Duodenal mucosa (tissue), 2 donors: ENCODE data around the gene CTRL.

Source experiments
- H3K27ac ChIP-seq: one replicate; pipeline ENCODE4 v1.7.0; 2013; ENCODE audit warnings: low read depth, low read length
- H3K27me3 ChIP-seq, 2 donors: one replicate each; pipeline ENCODE4 v1.7.0; 2013; ENCODE audit warnings: low read length in 2 of 2, control low read depth in 1 of 2; ENCODE audit not compliant: insufficient read depth in 2 of 2, control insufficient read depth in 1 of 2
- H3K36me3 ChIP-seq, 2 donors: one replicate each; pipeline ENCODE4 v1.7.0; 2013; ENCODE audit warnings: low read length in 2 of 2, control low read depth in 1 of 2; ENCODE audit not compliant: insufficient read depth in 2 of 2, control insufficient read depth in 1 of 2
- H3K4me1 ChIP-seq, 2 donors: one replicate each; pipeline ENCODE4 v1.7.0; 2013; ENCODE audit warnings: low read length in 2 of 2, control low read depth in 1 of 2; ENCODE audit not compliant: insufficient read depth in 2 of 2, control insufficient read depth in 1 of 2
- H3K4me3 ChIP-seq, 2 donors: one replicate each; pipeline ENCODE4 v1.7.0; 2013; ENCODE audit warnings: low read length in 2 of 2, low read depth in 1 of 2
- H3K9ac ChIP-seq, 2 donors: one replicate each; pipeline ENCODE4 v1.7.0; 2013; ENCODE audit warnings: low read length in 2 of 2, low read depth in 1 of 2
- H3K9me3 ChIP-seq, 2 donors: one replicate each; pipeline ENCODE4 v1.7.0; 2013; ENCODE audit warnings: low read length in 2 of 2, control low read depth in 1 of 2; ENCODE audit not compliant: control insufficient read depth in 1 of 2

The CTRL gene

DNA sequence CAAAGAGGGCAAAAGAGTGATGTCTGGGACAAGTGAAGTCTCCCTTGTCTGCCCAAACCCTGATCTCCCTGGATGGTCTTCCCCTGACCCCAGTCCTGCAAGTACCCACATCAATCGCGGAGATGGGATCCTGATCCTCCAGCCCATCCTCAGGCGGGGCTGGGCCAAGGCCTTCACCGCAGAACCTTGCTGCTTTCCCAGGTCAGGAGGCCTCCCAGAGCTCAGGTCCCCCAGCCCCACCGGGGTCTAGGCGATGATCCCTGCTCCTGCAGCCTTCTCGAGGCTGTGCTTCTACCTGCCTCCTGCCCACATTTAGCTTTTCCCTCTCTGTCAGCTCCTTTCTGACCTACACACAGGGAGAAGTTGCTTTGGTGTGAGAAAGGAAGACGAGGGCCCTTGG is 30.5 kb upstream of the CTRL start:
- peaks cover 21 to 63% of the 10 kb centered on the region in 2 donors for H3K4me1 ChIP-seq
- no peak overlapping the region for H3K4me3 ChIP-seq
- peaks cover 3 to 31% of the 10 kb centered on the region in 2 donors for H3K36me3 ChIP-seq
- H3K27me3 ChIP-seq: peaks cover 0 to under 1% of the 10 kb centered on the region in 2 donors
- no peaks in the 10 kb centered on the region for H3K9me3 ChIP-seq
- no peak overlapping the region for H3K9ac ChIP-seq
- no peak overlapping the region for H3K27ac ChIP-seq

DNA sequence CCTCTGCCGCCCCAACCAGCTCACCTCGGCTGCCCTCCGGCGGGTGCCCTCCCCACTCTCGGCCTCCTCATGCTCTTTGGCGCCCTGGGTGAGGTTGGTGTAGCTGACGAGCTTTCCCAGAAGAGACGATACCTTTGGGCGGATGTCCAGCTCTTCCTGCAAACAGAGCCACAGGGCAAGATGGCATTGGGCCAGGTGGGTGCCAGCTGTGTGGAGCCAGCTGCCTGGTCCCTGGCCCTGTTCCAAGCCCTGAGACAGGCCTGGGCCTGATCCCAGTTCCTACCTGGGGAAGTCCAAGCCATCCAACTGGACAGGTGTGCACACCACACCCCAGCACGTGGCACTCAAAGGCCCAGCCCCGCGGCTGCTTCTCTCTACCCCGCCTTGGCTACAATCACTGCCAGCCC is 29.9 kb upstream of the CTRL start:
- Histone ChIP-seq H3K9me3 (no peaks in the 10 kb centered on the region), H3K4me3 (no peak overlapping the region), H3K27me3 (no peaks in the 10 kb centered on the region), H3K4me1 (peaks cover 15 to 57% of the 10 kb centered on the region in 2 donors), H3K36me3 (peaks cover 3 to 31% of the 10 kb centered on the region in 2 donors), H3K9ac (no peak overlapping the region), H3K27ac (no peak overlapping the region)

DNA sequence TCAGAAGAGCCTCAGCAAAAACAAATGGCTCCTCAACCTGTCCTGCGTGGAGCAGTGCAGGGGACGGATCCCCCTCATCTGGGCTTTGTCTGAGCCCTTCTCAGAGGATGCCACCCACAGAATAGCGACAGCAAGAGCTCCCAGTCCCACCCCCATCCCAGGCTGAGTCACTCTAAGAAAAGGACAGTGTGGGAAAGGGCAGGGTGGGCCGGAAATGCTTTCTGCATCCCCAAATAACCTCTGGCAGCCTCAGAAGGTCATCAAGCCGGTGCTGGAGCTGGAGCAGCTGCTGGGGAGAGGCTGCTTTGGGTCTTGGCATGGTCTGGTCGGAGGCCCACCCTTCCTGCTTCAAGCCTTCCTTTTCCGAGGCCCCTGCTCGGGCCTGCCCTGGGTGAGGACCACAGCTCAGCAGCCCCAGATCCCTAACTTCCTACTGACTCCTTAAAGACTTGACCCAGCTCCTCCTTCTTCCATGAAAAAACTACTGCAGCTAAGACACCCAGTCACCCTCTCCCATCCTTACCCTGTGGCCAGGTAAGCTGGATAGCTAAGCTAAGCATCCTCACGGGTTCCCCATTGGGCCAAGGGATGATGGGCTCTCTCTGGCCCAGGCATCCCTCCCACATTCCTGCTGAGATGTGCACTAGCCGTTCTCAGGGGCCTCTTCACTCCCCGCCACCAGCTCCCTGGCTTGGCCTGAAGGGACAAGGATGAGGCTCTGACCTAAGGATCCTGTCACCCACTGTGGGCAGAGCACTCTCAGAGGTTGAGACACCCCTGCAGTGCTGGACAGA is 28.1 kb upstream of the CTRL start:
- H3K4me3 ChIP-seq: no peak overlapping the region
- no peaks in the 10 kb centered on the region for H3K27me3 ChIP-seq
- no peaks in the 10 kb centered on the region for H3K9me3 ChIP-seq
- peaks cover 9 to 40% of the 10 kb centered on the region in 2 donors for H3K4me1 ChIP-seq
- peaks cover 3 to 31% of the 10 kb centered on the region in 2 donors for H3K36me3 ChIP-seq
- H3K9ac ChIP-seq: peak overlapping the region in 1 of 2 donors; percentile 25
- H3K27ac ChIP-seq: peak overlapping the region; percentile 62

DNA sequence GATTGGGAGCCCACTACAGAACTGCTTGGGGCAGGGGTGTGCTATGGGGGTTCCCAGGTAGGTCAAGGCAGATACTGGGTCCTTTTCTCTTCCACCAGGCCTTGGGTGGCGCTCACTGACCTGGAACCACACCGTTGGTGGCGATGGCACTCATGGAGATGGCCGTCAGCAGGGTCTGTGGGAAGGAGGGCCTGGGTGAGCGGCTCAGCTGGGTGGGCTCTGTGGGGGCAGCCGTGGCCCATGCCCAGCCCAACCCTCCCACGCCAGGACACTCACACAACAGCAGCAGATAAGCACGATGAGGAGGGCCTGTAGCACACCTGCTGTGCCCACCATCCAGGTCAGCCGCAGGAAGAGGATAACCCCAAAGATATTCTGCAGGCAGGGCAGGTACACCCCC is 26.0 kb upstream of the CTRL start:
- H3K4me3 ChIP-seq: no peak overlapping the region
- peaks cover 6 to 23% of the 10 kb centered on the region in 2 donors for H3K4me1 ChIP-seq
- H3K27ac ChIP-seq: no peak overlapping the region
- no peak overlapping the region for H3K9ac ChIP-seq
- peaks cover 3 to 40% of the 10 kb centered on the region in 2 donors for H3K36me3 ChIP-seq
- no peaks in the 10 kb centered on the region for H3K9me3 ChIP-seq
- no peaks in the 10 kb centered on the region for H3K27me3 ChIP-seq

DNA sequence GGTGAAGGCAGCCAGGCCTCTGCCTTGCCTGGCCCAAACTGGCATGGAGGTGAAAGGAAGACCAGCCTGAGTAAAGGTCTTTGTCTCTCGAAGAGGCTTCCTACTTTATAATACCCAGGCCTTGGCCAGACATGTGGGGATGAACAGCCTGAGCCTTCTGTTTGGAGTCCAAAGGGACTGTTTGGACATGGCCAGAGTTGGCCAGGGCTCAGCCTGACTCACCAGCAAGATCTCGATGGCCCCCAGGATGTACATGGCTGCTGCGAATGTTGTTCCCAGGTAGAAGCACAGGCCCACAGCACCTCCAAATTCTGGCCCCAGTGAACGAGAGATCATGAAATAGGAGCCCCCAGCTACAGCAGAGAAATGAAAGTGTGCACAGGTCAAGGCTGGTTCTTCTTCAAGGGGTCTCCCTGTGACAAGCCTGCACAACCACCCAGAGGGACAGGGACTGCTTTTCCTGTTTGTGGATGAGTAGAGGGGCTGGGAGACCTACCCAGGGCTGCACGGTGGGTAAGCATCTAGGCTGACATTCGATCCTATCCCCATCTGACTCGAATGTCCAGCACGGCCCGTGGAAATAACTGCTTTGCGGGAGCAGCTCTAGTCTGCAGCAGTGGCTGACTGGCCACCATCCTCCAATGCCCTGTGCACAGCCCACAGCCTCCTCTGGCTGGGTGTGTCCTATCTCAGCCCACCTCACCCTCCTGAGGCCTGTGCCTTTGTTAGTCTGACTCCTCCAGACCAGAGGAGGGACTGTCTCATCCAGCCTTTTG is 22.9 kb upstream of the CTRL start:
- H3K9ac ChIP-seq: no peak overlapping the region
- no peaks in the 10 kb centered on the region for H3K4me1 ChIP-seq
- no peaks in the 10 kb centered on the region for H3K9me3 ChIP-seq
- peaks cover 0 to 35% of the 10 kb centered on the region in 2 donors for H3K36me3 ChIP-seq
- H3K27ac ChIP-seq: no peak overlapping the region
- H3K4me3 ChIP-seq: no peak overlapping the region
- no peaks in the 10 kb centered on the region for H3K27me3 ChIP-seq

DNA sequence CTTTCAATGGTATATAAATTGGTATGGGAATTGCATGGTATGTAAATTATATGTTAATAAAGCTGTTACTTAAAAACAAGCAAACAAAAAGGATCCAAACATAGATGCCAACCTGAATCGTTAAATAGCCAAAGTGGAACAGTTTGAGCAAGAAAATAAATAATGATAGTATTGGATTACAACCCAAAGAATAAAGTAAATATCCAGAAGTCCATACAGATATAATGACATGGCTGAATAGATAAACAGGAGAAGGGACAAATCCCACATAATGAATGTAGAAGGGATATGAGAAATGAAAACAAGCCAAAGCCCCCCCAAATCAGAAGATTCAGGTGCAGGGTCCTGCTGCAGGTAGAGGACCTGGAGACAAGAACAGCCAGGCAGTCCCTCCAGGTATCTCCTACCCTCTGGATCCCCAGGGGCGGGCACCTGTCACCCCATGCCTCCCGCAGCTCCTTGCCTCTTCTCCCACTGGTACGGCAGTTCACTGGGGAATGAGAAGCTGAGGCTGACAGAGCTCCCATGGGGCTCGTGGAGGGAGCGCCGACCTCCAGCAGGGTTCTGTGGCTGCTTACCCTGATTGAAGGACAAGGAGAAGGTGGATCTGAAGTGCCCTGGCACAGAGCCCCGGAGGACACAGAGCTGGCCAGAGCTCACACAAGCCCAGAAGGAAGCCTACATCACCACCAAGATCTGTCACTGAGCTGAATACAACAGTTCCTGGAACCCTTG is 22.1 kb upstream of the CTRL start:
- H3K27me3 ChIP-seq: no peaks in the 10 kb centered on the region
- no peak overlapping the region for H3K27ac ChIP-seq
- no peaks in the 10 kb centered on the region for H3K4me1 ChIP-seq
- H3K4me3 ChIP-seq: no peak overlapping the region
- no peak overlapping the region for H3K9ac ChIP-seq
- H3K9me3 ChIP-seq: no peaks in the 10 kb centered on the region
- H3K36me3 ChIP-seq: peaks cover 0 to 38% of the 10 kb centered on the region in 2 donors

DNA sequence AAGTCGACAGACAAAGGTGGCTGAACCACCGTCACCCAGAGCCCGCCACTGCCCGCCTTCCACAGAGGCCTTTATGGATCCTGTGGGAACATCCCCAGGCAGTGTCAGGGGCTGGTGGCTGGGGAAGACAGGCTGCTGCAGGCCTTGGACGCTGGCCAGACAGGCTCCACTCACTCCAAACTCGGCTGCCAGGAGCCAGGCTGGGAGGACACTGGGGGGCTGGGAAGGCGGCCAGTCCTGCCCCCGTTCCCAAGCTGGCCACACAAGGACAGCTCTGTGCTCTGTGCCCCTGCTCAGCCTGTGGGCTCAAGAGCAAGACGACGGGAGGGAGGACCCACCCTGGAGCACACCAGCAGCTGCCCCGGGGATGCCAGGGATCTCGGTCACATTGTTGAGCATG is 19.8 kb upstream of the CTRL start:
- Histone ChIP-seq H3K36me3 (peaks cover 3 to 48% of the 10 kb centered on the region in 2 donors), H3K27me3 (no peaks in the 10 kb centered on the region), H3K27ac (no peak overlapping the region), H3K4me1 (no peaks in the 10 kb centered on the region), H3K9ac (no peak overlapping the region), H3K4me3 (no peak overlapping the region), H3K9me3 (no peaks in the 10 kb centered on the region)

DNA sequence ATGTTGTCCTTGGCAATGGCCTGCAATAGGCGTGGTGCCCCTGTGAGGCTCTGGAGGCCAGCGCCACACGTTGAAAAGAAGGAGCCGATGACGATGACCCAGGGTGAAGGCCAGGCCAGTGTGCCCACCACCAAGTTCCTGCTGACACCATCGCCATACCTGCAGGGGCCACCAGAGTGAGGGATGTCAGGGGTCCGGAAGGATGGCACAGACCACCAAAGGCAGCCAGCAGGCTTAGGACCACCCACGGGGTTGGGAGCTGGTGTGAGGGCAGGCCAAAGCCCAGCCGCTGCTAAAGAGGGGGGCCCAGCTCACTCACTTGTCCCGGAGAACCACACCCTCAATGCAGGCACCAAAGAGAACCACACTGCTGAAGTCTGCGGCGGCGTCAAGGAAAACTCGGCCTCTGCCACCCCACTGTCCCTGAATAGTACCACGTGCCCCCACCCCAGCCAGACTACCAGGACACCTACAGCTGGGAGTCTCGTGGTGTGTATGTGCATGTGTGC is 18.7 kb upstream of the CTRL start:
- no peak overlapping the region for H3K9ac ChIP-seq
- H3K4me3 ChIP-seq: no peak overlapping the region
- no peak overlapping the region for H3K27ac ChIP-seq
- H3K27me3 ChIP-seq: no peaks in the 10 kb centered on the region
- H3K9me3 ChIP-seq: no peaks in the 10 kb centered on the region
- no peaks in the 10 kb centered on the region for H3K4me1 ChIP-seq
- H3K36me3 ChIP-seq: peaks cover 3 to 59% of the 10 kb centered on the region in 2 donors

DNA sequence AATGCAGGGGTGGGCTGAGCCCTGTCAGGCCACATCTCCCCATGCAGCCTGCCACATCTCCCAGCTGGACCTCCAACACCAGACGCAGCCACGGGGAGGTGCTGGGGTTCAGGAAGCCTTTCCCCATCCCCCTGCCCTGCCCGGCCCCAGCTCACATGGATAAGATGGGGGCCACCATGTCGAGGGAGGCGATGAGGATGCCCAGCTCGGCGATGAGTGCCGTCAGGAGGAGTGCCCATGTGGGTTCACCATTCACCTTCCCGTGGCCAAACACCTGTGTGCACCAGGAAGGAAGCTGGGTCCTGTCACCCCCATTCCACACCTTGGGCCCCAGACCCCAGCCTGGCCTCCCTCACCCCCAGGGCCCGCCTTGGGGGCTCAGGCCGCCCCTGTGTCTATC is 18.0 kb upstream of the CTRL start:
- Histone ChIP-seq H3K4me1 (peaks cover 0 to under 1% of the 10 kb centered on the region in 2 donors), H3K9ac (no peak overlapping the region), H3K27me3 (no peaks in the 10 kb centered on the region), H3K9me3 (no peaks in the 10 kb centered on the region), H3K27ac (no peak overlapping the region), H3K4me3 (no peak overlapping the region), H3K36me3 (peaks cover 3 to 66% of the 10 kb centered on the region in 2 donors)
